Measurements from ENCODE around the gene ARPC1B. TPM values are rescaled to one million over a fixed set of nuclear protein-coding genes. Genes with fewer than 3 reads are reported as not detected.

ARPC1B gene
- total and polyA plus RNA-seq, 2 experiments from 2014 or later, result 485 to 599 TPM

- DNase-seq, result no peak
- no peak overlapping the region for H2AFZ ChIP-seq
These were observed 58.6 kb downstream of the ARPC1B start for GRCh38 chr7:99433158-99433557.

DNA sequence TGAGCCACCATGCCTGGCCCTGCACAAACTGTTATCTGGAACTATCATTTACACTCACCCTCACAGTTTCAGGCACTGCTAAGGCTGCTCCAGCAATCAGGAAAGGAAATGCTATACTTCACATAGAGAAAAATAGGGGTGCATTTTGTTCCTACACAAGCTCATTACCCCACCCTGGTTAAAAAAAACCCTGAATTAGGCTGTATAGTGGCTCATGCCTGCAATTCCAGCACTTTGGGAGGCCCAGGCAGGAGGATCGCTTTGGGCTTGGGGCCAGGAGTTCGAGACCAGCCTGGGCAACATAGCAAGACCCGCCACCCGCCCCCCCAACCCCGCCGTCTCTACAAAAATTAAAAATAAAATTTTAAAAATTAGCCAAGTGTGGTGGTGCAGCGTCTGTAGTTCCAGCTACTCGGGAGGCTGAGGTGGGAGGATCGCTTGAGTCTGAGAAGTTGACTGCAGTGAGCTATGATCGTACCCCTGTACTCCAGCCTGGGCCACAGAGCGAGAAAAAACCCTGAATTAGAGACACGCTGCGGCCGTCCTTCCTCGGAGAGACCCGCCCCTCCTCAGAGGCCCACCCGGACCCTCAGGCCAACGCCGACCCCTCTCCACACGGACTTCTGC, 63.5 kb downstream of the ARPC1B start:
- no peaks in the 10 kb centered on the region for H3K9me3 ChIP-seq (ENCODE audit: low read depth)
- H3K9ac ChIP-seq, result peak overlapping the region; percentile 92
- H3K79me2 ChIP-seq (ENCODE audit: insufficient read depth), result peaks cover 61% of the 10 kb centered on the region
- in situ Hi-C loops (cut with MboI), result no loop called here
- H3K36me3 ChIP-seq (ENCODE audit: low read depth), result 0 out of 2 replicates have a peak, but pooled peaks cover 6% of the 10 kb centered on the region
- no peaks in the 10 kb centered on the region for H3K9me2 ChIP-seq (ENCODE audit: insufficient read depth)
- peaks cover 6% of the 10 kb centered on the region; the same call in 1 of the 2 replicates for H3K4me1 ChIP-seq (ENCODE audit: insufficient read depth)
- H2AFZ ChIP-seq, result peak overlapping the region; percentile 99
- peak overlapping the region; percentile 88 for H3K4me2 ChIP-seq (ENCODE audit: unreplicated experiment)
- 18 to 22% methylated on average over 17 to 20 of the region's 20 CpGs for WGBS, 2 experiments (ENCODE audit: low coverage in 1 of 2, low lambda C conversion rate in 2 of 2, missing lambda C conversion rate in 2 of 2)
- no peaks in the 10 kb centered on the region for H3F3A ChIP-seq (ENCODE audit: insufficient read depth)
- DNase-seq, result peak; percentile 41
- H3K27me3 ChIP-seq (replicated peaks; ENCODE audit: insufficient read depth), result no peaks in the 10 kb centered on the region
- H3K4me3 ChIP-seq, result peak overlapping the region; percentile 100
- TF ChIP-seq EZH2 (IDR thresholded peaks at IDR 0.05; ENCODE audit: insufficient read depth, poor library complexity, severe bottlenecking) (no peak), EZH2phosphoT487 (IDR thresholded peaks at IDR 0.05; ENCODE audit: insufficient read depth, low read depth) (no peak)
- peak overlapping the region; percentile 54 for H3K27ac ChIP-seq
- no peaks in the 10 kb centered on the region for H4K20me1 ChIP-seq (ENCODE audit: insufficient read depth)

More at GRCh38 chr7:99433158-99433557, 58.6 kb downstream of the ARPC1B start:
- Histone ChIP-seq H3K36me3 (ENCODE audit: low read depth) (peaks cover 8% of the 10 kb centered on the region; the same call in 1 of the 2 replicates), H3K9me3 (ENCODE audit: low read depth) (no peaks in the 10 kb centered on the region), H3F3A (ENCODE audit: insufficient read depth) (no peaks in the 10 kb centered on the region), H3K9me2 (ENCODE audit: insufficient read depth) (no peaks in the 10 kb centered on the region), H3K4me3 (no peak overlapping the region), H3K27ac (no peak overlapping the region), H3K4me2 (ENCODE audit: unreplicated experiment) (no peak overlapping the region), H3K79me2 (ENCODE audit: insufficient read depth) (peaks cover 23% of the 10 kb centered on the region), H3K9ac (no peak overlapping the region), H3K27me3 (replicated peaks; ENCODE audit: insufficient read depth) (no peaks in the 10 kb centered on the region), H4K20me1 (ENCODE audit: insufficient read depth) (no peaks in the 10 kb centered on the region), H3K4me1 (ENCODE audit: insufficient read depth) (no peaks in the 10 kb centered on the region)
- in situ Hi-C loops (cut with MboI), result no loop called here
- 89 to 91% methylated on average over 9 of the region's 9 CpGs for WGBS, 2 experiments (ENCODE audit: low coverage in 1 of 2, low lambda C conversion rate in 2 of 2, missing lambda C conversion rate in 2 of 2)
- TF ChIP-seq EZH2phosphoT487 (IDR thresholded peaks at IDR 0.05; ENCODE audit: insufficient read depth, low read depth) (no peak), EZH2 (IDR thresholded peaks at IDR 0.05; ENCODE audit: insufficient read depth, poor library complexity, severe bottlenecking) (no peak)

- peaks cover 67% of the 10 kb centered on the region for H3K79me2 ChIP-seq (ENCODE audit: insufficient read depth)
- no peaks in the 10 kb centered on the region for H3K9me3 ChIP-seq (ENCODE audit: low read depth)
- peaks cover 6% of the 10 kb centered on the region; the same call in 1 of the 2 replicates for H3K4me1 ChIP-seq (ENCODE audit: insufficient read depth)
- H3F3A ChIP-seq (ENCODE audit: insufficient read depth), result no peaks in the 10 kb centered on the region
- H3K9ac ChIP-seq, result peak within 1 kb of the TSS; percentile 92
- no peaks in the 10 kb centered on the region for H3K27me3 ChIP-seq (replicated peaks; ENCODE audit: insufficient read depth)
- H3K4me2 ChIP-seq (ENCODE audit: unreplicated experiment), result peak within 1 kb of the TSS; percentile 88
- TF ChIP-seq EZH2phosphoT487 (IDR thresholded peaks at IDR 0.05; ENCODE audit: insufficient read depth, low read depth) (no peak), EZH2 (IDR thresholded peaks at IDR 0.05; ENCODE audit: insufficient read depth, poor library complexity, severe bottlenecking) (no peak)
- WGBS, 2 experiments (ENCODE audit: low coverage in 1 of 2, low lambda C conversion rate in 2 of 2, missing lambda C conversion rate in 2 of 2), result 1 to 2% methylated on average over 54 to 76 of the region's 89 CpGs
- no peaks in the 10 kb centered on the region for H4K20me1 ChIP-seq (ENCODE audit: insufficient read depth)
- H3K27ac ChIP-seq, result peak within 1 kb of the TSS; percentile 65
- H3K4me3 ChIP-seq, result peak within 1 kb of the TSS; percentile 100
- in situ Hi-C loops (cut with MboI), result no loop called here
- H3K36me3 ChIP-seq (ENCODE audit: low read depth), result 0 out of 2 replicates have a peak, but pooled peaks cover 6% of the 10 kb centered on the region
- no peaks in the 10 kb centered on the region for H3K9me2 ChIP-seq (ENCODE audit: insufficient read depth)
- DNase-seq, result peak; percentile 99
- H2AFZ ChIP-seq, result peak within 1 kb of the TSS; percentile 99
These were observed 64.3 kb downstream of the ARPC1B start, which contains the start of the genes CPSF4 and PTCD1 for GRCh38 chr7:99438573-99439480. CPSF4 (plus strand) TSS chr7:99438943; CDS start chr7:99439083, 140 bp downstream. PTCD1 (minus strand) TSS chr7:99438798; CDS start chr7:99435242, 3,556 bp downstream.

DNA sequence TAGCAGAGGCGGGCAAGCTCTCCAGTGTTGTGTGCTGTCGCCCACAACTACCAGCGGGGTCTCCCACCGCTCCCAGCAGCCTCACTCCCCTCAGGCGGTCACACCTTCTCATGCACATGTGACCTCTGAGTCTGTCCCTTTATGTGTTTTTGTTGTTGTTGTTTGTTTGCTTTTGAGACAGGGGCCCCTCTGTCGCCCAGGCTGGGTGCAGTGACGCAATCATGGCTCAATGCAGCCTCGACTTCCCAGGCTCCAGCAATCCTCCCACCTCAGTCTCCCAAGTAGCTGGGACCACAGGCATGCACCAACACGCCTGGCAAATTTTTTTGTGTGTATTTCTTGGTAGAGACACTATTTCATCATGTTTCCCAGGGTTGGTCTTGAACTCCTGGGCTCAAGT, 65.7 kb downstream of the ARPC1B start:
- Histone ChIP-seq H3K4me2 (ENCODE audit: unreplicated experiment) (peak overlapping the region; percentile 87), H3K9me2 (ENCODE audit: insufficient read depth) (no peaks in the 10 kb centered on the region), H3K27ac (peak overlapping the region; percentile 65), H3K9me3 (ENCODE audit: low read depth) (no peaks in the 10 kb centered on the region), H3K9ac (peak overlapping the region; percentile 92), H3K27me3 (replicated peaks; ENCODE audit: insufficient read depth) (no peaks in the 10 kb centered on the region), H3F3A (ENCODE audit: insufficient read depth) (no peaks in the 10 kb centered on the region), H3K79me2 (ENCODE audit: insufficient read depth) (peaks cover 75% of the 10 kb centered on the region), H4K20me1 (ENCODE audit: insufficient read depth) (no peaks in the 10 kb centered on the region), H3K4me1 (ENCODE audit: insufficient read depth) (peaks cover 6% of the 10 kb centered on the region; the same call in 1 of the 2 replicates), H2AFZ (no peak overlapping the region), H3K4me3 (peak overlapping the region; percentile 100), H3K36me3 (ENCODE audit: low read depth) (0 out of 2 replicates have a peak, but pooled peaks cover 6% of the 10 kb centered on the region)
- 87 to 90% methylated on average over 9 of the region's 9 CpGs for WGBS, 2 experiments (ENCODE audit: low coverage in 1 of 2, low lambda C conversion rate in 2 of 2, missing lambda C conversion rate in 2 of 2)
- TF ChIP-seq EZH2 (IDR thresholded peaks at IDR 0.05; ENCODE audit: insufficient read depth, poor library complexity, severe bottlenecking) (no peak), EZH2phosphoT487 (IDR thresholded peaks at IDR 0.05; ENCODE audit: insufficient read depth, low read depth) (no peak)
- peak; percentile 42 for DNase-seq
- in situ Hi-C loops (cut with MboI), result no loop called here

Other genes starting within 250 kb of the ARPC1B start
- gene SMURF1, start 230.6 kb upstream of the ARPC1B start, total RNA-seq (2014; rRNA removed; shearing (Covaris generic)), result 19.1 and 21.1 TPM in 2 replicates
- 6.6 and 6.8 TPM in 2 replicates for gene SMURF1, start 230.6 kb upstream of the ARPC1B start, polyA plus RNA-seq (2016; fragmentation: Nextera tagmentation; extraction: Ambion mirVana)
- 0.63 TPM in 1 of 2 replicates, not detected in the other for gene KPNA7, start 166.6 kb upstream of the ARPC1B start, total RNA-seq (2014; rRNA removed; shearing (Covaris generic))
- gene KPNA7, start 166.6 kb upstream of the ARPC1B start, polyA plus RNA-seq (2016; fragmentation: Nextera tagmentation; extraction: Ambion mirVana), result not detected in 2 replicates
- gene MYH16, start 101.9 kb upstream of the ARPC1B start, total RNA-seq (2014; rRNA removed; shearing (Covaris generic)), result not detected in 2 replicates
- not detected in 2 replicates for gene MYH16, start 101.9 kb upstream of the ARPC1B start, polyA plus RNA-seq (2016; fragmentation: Nextera tagmentation; extraction: Ambion mirVana)
- 155 and 209 TPM in 2 replicates for gene ARPC1A, start 48.8 kb upstream of the ARPC1B start, total RNA-seq (2014; rRNA removed; shearing (Covaris generic))
- 294 and 312 TPM in 2 replicates for gene ARPC1A, start 48.8 kb upstream of the ARPC1B start, polyA plus RNA-seq (2016; fragmentation: Nextera tagmentation; extraction: Ambion mirVana)
- 91.3 and 141 TPM in 2 replicates for gene PDAP1, start 33.9 kb downstream of the ARPC1B start, total RNA-seq (2014; rRNA removed; shearing (Covaris generic))
- 91.0 and 95.5 TPM in 2 replicates for gene PDAP1, start 33.9 kb downstream of the ARPC1B start, polyA plus RNA-seq (2016; fragmentation: Nextera tagmentation; extraction: Ambion mirVana)
- gene BUD31, start 34.2 kb downstream of the ARPC1B start, total RNA-seq (2014; rRNA removed; shearing (Covaris generic)), result 71.8 and 79.4 TPM in 2 replicates
- 316 and 318 TPM in 2 replicates for gene BUD31, start 34.2 kb downstream of the ARPC1B start, polyA plus RNA-seq (2016; fragmentation: Nextera tagmentation; extraction: Ambion mirVana)
- gene PTCD1, start 64.1 kb downstream of the ARPC1B start, total RNA-seq (2014; rRNA removed; shearing (Covaris generic)), result 5.2 and 13.7 TPM in 2 replicates
- gene PTCD1, start 64.1 kb downstream of the ARPC1B start, polyA plus RNA-seq (2016; fragmentation: Nextera tagmentation; extraction: Ambion mirVana), result 2.6 and 2.8 TPM in 2 replicates
- 21.2 and 44.9 TPM in 2 replicates for gene CPSF4, start 64.2 kb downstream of the ARPC1B start, total RNA-seq (2014; rRNA removed; shearing (Covaris generic))
- 16.4 and 19.5 TPM in 2 replicates for gene CPSF4, start 64.2 kb downstream of the ARPC1B start, polyA plus RNA-seq (2016; fragmentation: Nextera tagmentation; extraction: Ambion mirVana)
- gene ATP5MF, start 91.4 kb downstream of the ARPC1B start, total RNA-seq (2014; rRNA removed; shearing (Covaris generic)), result 1,746 and 2,237 TPM in 2 replicates
- 719 and 722 TPM in 2 replicates for gene ATP5MF, start 91.4 kb downstream of the ARPC1B start, polyA plus RNA-seq (2016; fragmentation: Nextera tagmentation; extraction: Ambion mirVana)
- 2.8 and 8.5 TPM in 2 replicates for gene ZNF789, start 98.2 kb downstream of the ARPC1B start, total RNA-seq (2014; rRNA removed; shearing (Covaris generic))
- 4.5 and 5.3 TPM in 2 replicates for gene ZNF789, start 98.2 kb downstream of the ARPC1B start, polyA plus RNA-seq (2016; fragmentation: Nextera tagmentation; extraction: Ambion mirVana)
- gene ZNF394, start 125.6 kb downstream of the ARPC1B start, total RNA-seq (2014; rRNA removed; shearing (Covaris generic)), result 17.3 and 24.3 TPM in 2 replicates
- gene ZNF394, start 125.6 kb downstream of the ARPC1B start, polyA plus RNA-seq (2016; fragmentation: Nextera tagmentation; extraction: Ambion mirVana), result 16.8 and 17.6 TPM in 2 replicates
- gene ZKSCAN5, start 129.9 kb downstream of the ARPC1B start, total RNA-seq (2014; rRNA removed; shearing (Covaris generic)), result 10.7 and 12.0 TPM in 2 replicates
- gene ZKSCAN5, start 129.9 kb downstream of the ARPC1B start, polyA plus RNA-seq (2016; fragmentation: Nextera tagmentation; extraction: Ambion mirVana), result 6.3 and 6.4 TPM in 2 replicates
- gene FAM200A, start 177.4 kb downstream of the ARPC1B start, total RNA-seq (2014; rRNA removed; shearing (Covaris generic)), result 6.2 and 9.2 TPM in 2 replicates
- 6.2 and 8.2 TPM in 2 replicates for gene FAM200A, start 177.4 kb downstream of the ARPC1B start, polyA plus RNA-seq (2016; fragmentation: Nextera tagmentation; extraction: Ambion mirVana)
- gene ZNF655, start 183.9 kb downstream of the ARPC1B start, total RNA-seq (2014; rRNA removed; shearing (Covaris generic)), result 54.6 and 70.0 TPM in 2 replicates
- gene ZNF655, start 183.9 kb downstream of the ARPC1B start, polyA plus RNA-seq (2016; fragmentation: Nextera tagmentation; extraction: Ambion mirVana), result 36.5 and 37.2 TPM in 2 replicates
- not detected in 2 replicates for gene TMEM225B, start 223.5 kb downstream of the ARPC1B start, total RNA-seq (2014; rRNA removed; shearing (Covaris generic))
- gene TMEM225B, start 223.5 kb downstream of the ARPC1B start, polyA plus RNA-seq (2016; fragmentation: Nextera tagmentation; extraction: Ambion mirVana), result 0.24 and 0.44 TPM in 2 replicates
- gene ZSCAN25, start 242.2 kb downstream of the ARPC1B start, total RNA-seq (2014; rRNA removed; shearing (Covaris generic)), result 7.2 and 9.7 TPM in 2 replicates
- gene ZSCAN25, start 242.2 kb downstream of the ARPC1B start, polyA plus RNA-seq (2016; fragmentation: Nextera tagmentation; extraction: Ambion mirVana), result 6.4 and 6.5 TPM in 2 replicates